NOMO-1 (cell line): ENCODE data around the gene OGFOD3.
"Not testable (repeated sequence)": the region's sequence is repeated elsewhere in the genome, so short reads cannot be mapped to it uniquely, and the experiment has no call there.

Experiments
- DNase-seq, 2 experiments: peaks; one replicate each; lab custom pipeline; 2025; ENCODE audit not compliant: unreplicated experiment in 2 of 2; lab: John Stamatoyannopoulos, UW

Gene OGFOD3, protein sequence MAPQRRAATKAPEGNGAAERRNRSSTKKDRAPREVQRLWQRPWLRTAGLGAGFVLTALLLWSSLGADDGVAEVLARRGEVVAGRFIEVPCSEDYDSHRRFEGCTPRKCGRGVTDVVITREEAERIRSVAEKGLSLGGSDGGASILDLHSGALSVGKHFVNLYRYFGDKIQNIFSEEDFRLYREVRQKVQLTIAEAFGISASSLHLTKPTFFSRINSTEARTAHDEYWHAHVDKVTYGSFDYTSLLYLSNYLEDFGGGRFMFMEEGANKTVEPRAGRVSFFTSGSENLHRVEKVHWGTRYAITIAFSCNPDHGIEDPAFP

GRCh38 chr17:82418001-82418986, at the start of gene OGFOD3, which contains the start of gene HEXD:
Gene OGFOD3 (minus strand): TSS chr17:82418586. CDS start chr17:82418485, 101 bp downstream.
Gene HEXD (plus strand): TSS chr17:82418347. CDS start chr17:82419800, 1,453 bp downstream.
- peak; percentile 76 to 94 for DNase-seq

GRCh38 chr17:82465023-82465603, 46.7 kb upstream of the OGFOD3 start:
- no peak for DNase-seq

DNA sequence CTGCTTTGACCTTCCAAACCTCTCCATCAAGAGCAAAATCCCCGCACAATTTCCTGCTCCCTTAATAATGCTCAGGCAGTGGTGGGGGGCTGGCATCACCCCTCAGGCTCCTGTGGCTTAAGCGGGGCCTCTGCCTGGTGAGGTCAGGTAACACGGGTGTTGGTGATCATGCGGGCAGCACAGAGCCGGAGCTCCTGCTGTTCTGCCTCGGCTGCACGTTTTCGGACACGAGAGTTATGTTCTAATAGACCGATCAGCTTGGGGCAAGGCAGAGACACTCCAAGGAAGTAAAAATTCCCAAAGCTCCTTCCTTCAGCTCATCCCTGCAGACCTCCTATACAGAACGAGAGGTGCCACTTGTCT, 46.2 kb upstream of the OGFOD3 start:
- DNase-seq, result no peak

GRCh38 chr17:82463925-82464566, 45.7 kb upstream of the OGFOD3 start:
- no peak for DNase-seq

- no peak for DNase-seq
Measured at GRCh38 chr17:82463391-82463790, 45.0 kb upstream of the OGFOD3 start.

- DNase-seq, result no peak
Measured at GRCh38 chr17:82461827-82462524, 43.6 kb upstream of the OGFOD3 start.

DNA sequence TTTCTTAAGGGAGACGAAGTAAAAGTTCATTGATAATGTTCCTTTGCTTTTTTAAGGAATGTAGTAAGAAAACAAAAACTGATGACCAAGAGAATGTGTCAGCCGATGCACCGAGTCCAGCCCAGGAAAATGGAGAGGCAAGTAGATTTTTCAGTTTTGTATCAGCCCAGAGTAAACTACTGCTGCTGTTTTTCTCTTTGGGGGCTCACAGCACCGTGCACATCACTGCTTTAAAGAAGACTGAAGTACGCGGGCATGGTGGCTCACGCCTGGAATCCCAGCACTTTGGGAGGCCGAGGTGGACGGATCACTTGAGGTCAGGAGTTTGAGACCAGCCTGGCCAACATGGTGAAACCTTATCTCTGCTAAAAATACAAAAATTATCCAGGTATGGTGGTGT, 41.5 kb upstream of the OGFOD3 start:
- not testable (repeated sequence) for DNase-seq

DNA sequence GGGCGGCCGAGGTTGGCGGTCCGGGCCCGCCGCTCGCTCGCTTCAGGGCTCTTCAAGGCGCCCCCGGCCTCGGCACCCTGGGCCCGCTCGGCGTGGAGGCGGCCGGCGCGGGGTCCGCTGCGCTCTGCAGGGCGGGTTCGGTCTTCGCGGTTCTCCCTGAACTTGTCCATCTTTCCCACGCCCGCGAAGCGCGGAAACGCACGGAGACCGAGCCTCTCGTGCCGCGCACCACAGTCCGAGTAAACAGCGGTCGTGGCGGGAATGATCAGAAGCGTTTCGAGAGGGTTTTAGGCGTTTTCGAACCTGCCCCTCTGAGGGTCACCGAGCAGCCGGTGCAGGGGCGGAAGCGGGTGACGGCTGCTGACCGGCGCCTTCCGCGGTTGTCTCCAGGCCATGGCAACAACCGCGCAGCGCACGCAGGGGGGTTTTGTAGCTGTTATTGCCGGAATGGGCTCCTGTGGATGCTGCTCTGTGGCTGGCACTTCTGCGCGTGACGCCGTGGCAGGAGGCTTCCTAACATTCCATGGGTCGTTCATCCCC, 40.6 kb upstream of the OGFOD3 start:
- peak in 1 of 2 experiments; percentile 41 for DNase-seq

- DNase-seq, result peak; percentile 96 to 99
Measured at GRCh38 chr17:82458179-82458884, 39.9 kb upstream of the OGFOD3 start, which contains the start of gene NARF. Gene NARF (plus strand): TSS chr17:82458741. CDS start chr17:82458804, 63 bp downstream.

DNA sequence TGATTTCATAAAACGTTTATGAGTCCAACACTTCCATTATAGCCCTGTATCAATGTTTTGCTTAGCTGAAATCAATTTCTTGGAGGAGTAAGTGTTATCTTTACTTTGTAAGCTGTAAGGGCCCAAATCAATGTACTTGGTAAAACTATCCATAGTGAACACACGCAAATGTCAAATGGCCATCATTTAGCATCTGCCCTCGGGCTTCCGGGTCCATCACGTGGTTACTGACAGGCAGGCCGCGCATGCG, 39.5 kb upstream of the OGFOD3 start:
- DNase-seq, result peak in 1 of 2 experiments; percentile 93

GRCh38 chr17:82457073-82457928, 38.9 kb upstream of the OGFOD3 start:
- DNase-seq, result peak; percentile 29 to 52

- not testable (repeated sequence) for DNase-seq
Measured at GRCh38 chr17:82453706-82454105, 35.3 kb upstream of the OGFOD3 start.

GRCh38 chr17:82453151-82453550, 34.8 kb upstream of the OGFOD3 start:
- DNase-seq, result not testable (repeated sequence)

- DNase-seq, result no peak
Measured at GRCh38 chr17:82452162-82452561, 33.8 kb upstream of the OGFOD3 start.

DNA sequence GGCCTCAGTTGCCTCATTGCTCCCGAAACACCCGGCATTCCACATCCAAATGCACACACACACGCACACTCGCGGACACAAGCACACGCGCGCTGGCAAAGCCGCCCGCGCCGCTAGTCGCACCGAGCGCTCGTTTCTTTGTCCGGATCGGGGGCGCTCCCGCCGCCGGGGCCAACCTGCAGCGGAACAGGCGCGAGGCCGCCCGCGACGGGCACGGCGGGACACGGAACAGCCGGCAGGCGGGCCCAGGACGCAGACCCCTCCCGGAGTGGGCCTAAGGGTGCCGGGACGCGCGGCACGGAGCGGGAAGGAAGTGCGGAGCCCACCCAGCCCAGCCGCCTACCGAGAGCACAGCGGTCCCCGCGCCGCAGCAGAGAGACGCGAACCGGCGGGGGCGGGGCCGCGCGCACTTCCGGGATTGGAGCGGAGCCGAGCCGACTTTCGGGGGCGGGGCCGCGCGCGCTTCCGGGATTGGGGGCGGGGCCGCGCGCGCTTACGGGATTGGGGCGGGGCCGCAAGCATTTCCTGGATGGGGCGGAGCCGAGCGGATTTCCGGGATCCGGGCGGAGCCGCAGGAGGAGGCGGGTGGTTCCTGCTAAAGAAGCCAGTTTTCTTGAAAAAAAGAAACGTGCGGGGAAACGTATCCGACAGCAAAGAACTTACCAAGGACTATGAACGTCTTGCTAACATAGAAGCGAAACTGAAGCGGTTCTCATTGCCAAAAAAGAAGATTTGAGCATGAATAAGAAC, 32.1 kb upstream of the OGFOD3 start, which contains the start of gene CYBC1:
CYBC1 (minus strand) TSS at position 396 of the 750 bp plus-strand sequence. CDS start 1,498 bp downstream, outside the sequence.
- DNase-seq, result peak; percentile 83 to 91

GRCh38 chr17:82449883-82450356, 31.5 kb upstream of the OGFOD3 start:
- no peak for DNase-seq

GRCh38 chr17:82449131-82449882, 30.9 kb upstream of the OGFOD3 start:
- peak; percentile 77 to 78 for DNase-seq
